ENCODE data around the gene GUCA2B.

- TF ChIP-seq POLR2A (IDR thresholded peaks at IDR 0.05; ENCODE audit: low read length) (no peak), GATA1 (IDR thresholded peaks at IDR 0.05; ENCODE audit: low read depth, low read length) (no peak)
Measured at GRCh38 chr1:42175314-42176054, 22.3 kb downstream of the GUCA2B start.

Measured in erythroblast (primary cell).